Measurements from ENCODE around the gene TIAM2.
"Not testable (repeated sequence)": the region's sequence is repeated elsewhere in the genome, so short reads cannot be mapped to it uniquely, and the experiment has no call there.

The TIAM2 gene

DNA sequence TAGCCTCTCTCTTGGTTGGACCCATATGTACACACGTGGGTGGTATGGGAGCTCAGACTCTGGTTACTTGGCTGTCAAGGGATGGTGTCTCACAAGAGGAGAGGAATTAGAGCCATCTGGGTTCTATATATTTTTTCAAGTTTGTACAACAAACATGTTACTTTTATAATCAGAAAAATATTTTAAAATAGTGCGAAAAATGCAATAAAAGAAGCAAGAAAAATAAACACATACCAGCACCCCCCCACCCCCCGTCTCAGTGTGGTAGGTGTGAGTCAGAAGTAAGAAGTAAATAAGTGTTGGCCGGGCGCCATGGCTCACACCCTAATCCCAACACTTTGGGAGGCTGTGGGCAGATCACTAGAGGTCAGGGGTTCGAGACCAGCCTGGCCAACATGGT is 2.1 kb upstream of the TIAM2 start:
- DNase-seq, result no peak

DNA sequence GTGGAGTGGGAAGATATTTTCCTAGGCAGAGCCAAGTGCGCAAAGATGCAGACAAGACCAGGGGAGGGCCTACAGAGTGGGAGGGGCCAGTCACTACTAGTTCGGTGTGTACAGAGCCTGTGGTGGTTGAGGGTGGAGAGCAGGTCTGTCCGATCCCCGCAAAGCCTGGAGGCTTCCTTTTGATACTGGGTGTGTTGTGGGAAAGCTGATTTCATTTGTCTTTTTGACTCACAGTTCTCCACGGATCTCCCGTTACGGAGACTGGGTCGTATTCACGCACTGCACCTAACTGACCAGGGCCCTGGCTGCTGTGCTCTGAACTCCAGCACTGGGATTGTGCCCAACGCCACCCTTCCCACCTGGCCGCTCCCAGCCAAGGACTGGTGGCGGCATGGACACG is 1.4 kb upstream of the TIAM2 start:
- no peak for DNase-seq

DNA sequence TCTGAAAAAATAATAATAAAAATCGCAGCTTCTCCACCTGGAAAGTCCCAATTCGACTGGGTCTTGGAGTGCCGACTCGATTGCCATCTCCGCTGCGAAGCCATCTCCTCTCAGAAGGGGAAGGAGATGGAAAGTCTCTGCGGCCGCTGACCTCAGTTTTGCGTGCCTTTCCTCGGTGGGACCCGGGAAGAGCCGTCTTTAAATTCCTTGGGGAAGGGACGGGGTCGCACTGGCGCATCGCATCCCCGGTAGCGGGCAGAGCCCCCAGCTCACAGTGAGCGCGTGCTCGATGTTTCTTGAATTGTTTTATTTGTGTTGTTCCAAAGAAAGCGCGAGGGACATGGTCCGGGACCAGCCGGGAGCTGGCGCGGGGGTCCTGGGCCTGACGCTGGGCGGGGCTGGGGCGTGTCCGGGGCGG is 270 bp upstream of the TIAM2 start:
- DNase-seq, result no peak

DNA sequence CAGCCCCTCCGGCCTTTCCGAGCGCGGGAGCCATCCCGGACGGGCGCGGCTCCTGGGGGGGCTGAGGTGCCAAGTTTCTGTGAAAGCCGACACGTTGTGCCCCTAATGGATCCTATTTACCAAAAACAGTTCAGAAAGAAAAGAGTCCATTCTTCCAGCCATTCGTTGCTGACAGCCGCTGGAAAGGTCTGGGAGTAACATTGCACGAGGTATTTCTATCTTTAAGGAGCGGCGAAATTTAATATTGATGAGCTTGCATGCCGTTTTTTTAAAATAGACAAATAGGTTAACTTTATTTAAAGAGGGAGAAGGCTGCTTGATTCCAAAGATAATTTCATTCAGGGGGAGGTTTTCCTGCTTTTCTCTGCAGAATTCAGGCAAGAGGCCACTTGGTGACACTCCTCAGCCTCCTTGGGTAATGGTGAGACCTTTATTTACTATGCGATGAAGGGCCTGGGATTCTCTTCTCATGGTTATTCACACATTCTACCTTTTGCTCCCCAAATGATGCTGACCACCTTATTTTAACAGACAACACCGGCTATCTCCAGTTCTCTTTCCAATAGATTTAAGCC is 988 bp downstream of the TIAM2 start:
- DNase-seq, result no peak

DNA sequence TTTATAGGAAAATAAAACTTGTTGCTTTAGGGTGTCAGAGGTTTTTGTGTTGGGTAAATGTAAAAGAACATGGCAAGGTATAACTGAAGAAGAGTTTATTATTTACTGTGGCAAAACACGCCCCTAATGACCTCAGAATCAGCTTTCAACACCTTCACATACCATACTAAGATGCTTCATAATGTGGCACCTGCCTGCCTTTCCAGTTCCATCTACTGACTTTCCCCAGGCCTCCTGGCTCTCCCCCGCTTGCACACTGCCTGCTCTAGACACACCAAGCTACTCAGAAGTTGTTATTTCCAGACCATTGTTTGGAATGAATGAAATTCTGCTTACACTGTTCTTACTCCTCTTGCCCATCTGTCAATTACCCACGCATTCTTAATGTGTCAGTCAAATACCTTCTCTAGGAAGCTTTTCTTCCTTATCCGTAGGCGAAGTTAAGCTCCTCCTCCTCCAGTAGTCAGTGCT is 1.8 kb downstream of the TIAM2 start:
- DNase-seq, result no peak

DNA sequence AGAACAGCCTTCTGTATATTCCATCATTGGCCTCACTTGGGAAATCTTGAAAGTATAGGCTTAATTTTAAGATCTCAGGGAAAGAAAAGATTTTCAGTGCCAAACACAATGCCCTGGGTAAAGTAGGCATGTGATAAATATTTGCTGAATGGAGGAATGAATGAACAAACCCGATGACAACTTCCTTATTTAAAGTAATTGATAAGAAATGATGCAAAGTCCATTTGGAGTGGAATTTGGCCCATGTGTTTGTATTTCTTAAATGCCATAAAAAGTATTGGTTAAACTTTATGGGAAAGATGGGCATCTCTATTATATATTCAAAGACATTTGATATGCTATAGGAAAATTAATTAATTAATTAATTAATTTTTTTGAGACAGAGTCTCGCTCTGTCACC is 3.7 kb downstream of the TIAM2 start:
- DNase-seq, result no peak

DNA sequence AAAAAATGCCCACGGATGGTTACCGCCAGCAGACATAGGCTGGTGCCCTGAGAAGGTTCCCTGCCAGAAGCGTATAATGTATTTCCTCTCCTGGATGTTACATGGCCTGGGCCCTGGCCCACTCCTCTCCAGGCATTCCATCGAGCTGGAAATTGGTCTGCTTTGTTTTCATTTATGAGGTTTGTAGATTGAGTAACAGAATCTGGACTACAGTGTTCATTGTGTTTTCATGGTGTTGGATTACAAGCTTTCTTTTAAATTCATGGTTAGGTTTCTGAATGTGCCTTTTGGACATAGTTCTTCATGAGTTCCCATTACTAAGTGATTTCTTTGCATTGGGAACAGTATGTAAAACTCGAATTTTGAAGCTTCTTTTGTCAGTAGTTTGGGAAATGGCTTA is 6.4 kb downstream of the TIAM2 start:
- DNase-seq, result no peak

DNA sequence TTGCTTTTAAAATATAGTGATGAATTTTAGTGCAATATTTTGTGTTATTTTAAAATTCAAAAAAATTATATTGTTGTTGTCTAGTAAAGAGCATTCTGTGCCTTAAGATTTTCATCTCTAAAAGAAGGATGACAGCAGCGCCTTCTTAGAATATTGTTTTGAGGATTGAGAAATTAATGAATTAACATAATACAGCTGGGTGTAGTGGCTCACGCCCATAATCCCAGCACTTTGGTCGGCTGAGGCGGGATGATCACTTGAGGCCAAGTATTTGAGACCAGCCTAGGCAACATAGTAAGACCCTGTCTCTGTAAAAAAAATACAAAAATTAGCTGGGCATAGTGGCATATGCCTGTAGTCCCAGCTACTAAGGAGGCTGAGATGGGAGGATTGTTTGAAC is 6.8 kb downstream of the TIAM2 start:
- DNase-seq, result no peak

DNA sequence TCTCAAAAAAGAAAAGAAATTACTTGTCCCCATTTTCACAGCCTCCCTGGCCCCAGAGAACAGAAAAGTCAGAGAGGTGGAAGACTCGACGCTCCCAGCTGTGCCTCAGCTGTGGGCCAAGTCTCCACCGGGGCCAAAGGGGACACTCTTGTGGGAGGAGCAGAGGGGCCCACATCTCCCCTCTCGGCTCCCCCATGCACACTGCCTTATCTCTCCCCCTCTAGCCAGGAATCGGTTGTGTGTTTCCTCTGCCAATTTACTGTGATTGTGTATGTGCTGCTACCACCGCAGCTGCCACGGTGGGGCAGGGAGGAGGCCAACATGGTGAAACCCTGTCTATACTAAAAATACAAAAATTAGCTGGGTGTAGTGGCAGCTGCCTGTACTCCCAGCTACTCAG is 8.4 kb downstream of the TIAM2 start:
- no peak for DNase-seq

DNA sequence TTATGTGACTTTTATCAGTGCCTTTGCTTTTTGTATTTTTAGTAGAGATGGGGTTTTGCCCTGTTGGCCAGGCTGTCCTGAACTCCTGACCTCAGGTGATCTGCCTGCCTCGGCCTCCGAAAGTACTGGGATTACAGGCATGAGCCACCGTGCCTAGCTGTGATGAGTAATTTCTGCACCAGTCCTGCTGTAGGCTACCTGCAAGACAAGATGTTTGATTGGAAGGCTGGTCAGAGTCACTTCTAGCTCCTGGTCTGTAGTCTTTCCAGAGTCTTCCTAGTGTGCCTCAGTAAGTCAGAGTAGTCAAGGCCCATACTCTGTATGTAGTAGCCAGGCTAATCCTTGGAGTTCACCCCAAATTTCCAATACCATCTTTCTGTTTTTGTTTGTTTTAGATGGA is 8.9 kb downstream of the TIAM2 start:
- no peak for DNase-seq

DNA sequence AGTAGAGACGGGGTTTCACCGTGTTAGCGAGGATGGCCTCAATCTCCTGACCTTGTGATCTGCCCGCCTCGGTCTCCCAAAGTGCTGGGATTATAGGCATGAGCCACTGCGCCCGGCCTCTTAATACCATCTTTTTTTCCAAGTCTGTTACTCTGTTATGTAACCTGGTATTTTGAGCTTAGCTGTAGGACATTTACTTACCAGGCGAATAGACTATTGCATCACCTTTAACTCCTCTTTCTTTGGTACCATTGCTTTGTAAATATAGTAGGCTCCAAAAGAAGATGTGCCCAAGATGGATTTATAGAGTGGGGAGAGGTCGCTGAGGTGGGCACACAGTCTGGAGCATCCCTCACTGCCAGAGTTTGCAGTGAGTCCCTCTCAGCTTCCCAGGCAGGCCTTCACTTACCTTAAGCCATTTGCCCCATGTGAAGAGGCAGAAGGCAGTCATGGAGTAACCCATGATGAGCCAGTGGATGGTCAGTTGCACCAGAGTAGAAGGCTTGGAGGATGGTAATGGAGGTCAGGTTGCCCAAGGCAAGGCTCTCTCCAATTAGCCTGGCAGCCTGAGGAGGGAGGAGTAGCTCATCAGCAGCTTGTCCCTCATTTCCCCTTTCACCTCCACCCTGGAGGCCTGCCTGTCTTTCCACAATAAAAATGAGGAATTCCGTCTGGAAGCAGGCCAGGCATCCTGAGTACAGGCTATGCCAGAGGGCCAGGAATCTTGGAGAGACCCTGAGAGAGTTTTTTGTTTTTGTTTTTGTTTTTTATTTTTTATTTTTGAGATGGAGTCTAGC is 9.7 kb downstream of the TIAM2 start:
- no peak for DNase-seq

DNA sequence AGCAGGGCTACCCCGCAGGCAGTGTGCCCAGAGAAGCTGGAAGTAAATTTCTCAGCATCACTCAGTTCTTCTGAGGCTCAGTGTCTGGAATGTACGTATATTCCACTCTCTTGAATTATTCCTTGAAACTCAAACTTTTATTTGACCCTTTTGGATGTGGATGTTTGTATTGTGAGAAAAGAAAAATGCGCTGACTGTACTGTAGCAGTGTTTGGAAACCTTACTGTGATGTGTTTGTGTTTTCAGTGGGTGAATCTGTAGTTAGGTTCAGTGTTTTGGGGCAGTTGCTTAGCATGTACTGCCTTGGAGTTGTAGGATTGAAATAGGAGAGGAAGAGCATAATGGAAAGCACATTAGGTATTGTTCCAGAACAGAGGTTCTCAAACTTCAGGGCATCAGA is 13.5 kb downstream of the TIAM2 start:
- DNase-seq, result no peak

DNA sequence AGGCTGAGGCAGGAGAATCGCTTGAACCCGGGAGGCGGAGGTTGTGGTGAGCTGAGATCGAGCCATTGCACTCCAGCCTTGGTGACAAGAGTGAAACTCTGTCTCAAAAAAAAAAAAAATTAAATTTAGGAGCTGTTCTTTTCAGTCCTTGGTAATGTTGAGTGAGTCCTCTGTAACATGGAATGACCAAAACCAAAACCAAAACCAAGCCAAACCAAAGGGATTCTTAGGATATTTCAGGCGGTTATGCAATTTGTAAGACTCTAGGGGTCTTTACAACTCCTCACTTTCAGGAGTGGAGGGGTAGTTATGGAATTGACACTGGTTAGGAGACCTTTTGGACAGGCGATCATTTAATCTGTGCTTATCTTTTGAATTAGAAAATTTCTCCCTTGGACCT is 15.8 kb downstream of the TIAM2 start:
- no peak for DNase-seq

DNA sequence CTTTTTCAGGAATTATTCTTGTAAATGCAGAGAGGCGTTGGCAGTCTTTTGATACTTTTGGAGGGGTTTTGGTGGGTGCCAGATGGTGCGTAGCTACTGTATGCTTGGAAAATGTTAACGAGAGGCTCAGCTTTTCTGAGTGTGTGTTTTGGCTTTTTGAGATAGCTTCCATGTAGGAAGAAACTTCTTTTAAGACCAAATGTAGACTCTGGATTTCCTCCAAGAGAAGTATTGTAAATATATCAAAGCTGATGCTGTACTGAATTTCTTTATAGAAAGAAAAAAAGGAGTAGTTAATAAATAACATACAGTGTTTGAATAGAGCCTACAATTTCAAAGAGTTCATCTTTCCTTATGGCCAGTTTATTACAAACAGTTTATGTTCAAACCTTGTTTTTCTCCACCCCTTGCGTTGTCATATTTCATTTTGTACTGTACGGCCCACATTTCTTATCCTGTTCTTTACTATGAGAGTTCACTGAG is 16.7 kb downstream of the TIAM2 start:
- no peak for DNase-seq

DNA sequence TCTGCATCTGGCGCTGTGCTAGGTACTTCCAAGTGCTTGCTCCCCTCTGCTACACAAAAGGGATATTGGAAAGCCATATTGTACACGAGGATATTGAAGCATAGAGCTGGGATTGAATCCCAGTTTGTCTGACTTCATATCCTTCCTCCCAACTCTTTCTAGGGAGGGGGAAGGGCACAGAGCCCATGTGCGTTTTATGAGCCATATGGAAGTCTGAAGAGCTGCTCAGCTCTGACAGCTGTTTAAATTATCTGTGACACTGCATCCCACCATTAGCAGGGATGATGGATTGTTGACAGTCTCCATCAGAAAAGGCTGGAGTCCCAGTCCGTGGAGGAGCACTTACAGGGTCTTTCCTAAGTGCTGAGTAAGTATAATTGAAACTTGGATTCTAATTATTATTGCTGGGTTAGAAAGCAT is 18.4 kb downstream of the TIAM2 start:
- DNase-seq, result no peak

DNA sequence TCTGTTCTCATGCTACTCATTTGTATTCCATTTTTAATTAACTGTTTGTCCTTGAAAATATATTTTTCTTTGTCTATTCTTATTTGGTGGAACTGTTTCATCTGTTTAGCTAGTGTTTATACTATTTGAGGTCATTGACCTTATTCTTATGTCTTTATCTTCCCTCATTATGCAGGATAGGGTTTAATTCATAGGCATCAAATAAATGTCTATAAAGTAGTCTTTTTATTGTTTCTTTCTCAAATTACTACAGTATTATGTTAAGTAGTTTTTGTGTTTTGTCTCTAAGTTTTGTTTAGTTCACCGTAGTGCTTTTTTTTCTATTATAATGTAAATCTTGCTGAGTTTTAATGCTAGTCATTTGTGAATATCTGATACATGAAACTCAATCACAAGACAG is 19.0 kb downstream of the TIAM2 start:
- DNase-seq, result no peak

DNA sequence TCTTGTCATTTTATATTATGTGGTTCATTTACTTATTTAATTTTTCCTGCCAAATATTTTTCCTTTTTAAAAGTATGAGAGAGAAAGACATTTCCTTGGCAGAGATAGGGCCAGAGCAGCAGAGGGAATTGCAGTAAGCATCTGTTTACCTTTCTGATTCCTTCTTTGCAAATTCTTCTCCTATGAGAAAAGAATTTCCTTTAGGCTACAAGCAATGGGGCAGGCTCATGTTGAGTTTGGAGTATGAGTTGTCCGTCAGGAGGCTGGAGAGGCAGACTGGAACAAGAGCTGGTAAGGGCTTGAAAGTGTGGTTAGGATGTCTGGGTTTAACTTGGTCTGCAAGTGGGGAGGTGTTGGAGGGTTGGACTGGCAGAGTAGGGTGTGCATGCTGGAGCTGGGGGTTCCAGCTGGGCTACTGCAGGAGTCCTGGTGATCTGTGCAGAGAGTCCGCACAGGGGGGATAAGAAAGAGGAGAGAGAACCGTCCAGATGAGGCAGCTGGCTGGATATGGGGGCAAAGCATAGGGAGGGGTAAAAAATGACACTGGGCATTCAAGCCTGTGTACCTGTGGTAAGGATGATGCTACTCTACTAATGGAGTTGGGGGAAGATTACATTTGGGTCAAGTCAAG is 19.7 kb downstream of the TIAM2 start:
- no peak for DNase-seq

DNA sequence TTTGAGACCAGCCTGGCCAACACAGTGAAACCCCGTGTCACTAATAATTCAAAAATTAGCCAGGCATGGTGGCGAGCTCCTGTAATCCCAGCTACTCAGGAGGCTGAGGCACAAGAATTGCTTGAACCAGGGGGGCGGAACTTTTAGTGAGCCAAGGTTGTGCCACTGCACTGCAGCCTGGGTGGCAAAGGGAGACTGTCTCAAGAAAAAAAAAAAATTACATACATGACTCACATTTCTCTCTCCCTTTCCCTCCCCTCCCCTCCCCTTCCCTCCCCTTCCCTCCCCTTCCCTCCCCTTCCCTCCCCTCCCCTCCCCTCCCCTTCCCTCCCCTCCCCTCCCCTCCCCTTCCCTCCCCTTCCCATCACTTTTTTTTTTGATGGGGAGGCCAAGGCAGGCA is 23.3 kb downstream of the TIAM2 start:
- not testable (repeated sequence) for DNase-seq

DNA sequence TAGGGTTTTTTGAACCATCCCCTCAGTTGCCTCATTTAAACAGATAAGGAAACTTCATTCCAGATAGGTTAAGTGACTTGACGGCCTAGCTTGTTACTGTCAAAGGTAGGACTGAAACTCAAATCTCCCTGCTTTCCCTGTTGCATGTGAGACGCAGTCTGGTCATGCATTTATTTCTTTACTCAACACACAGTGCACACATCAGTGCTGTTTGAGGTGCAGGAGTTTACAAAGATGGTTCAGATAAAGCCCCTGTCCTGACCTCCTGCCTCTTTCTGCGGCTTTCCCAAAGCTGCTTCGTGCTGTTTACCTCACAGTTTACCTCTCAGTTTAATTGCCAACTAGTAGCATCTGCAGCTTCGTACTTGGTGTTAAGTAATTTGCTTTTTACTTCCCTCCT is 26.6 kb downstream of the TIAM2 start:
- DNase-seq, result no peak

DNA sequence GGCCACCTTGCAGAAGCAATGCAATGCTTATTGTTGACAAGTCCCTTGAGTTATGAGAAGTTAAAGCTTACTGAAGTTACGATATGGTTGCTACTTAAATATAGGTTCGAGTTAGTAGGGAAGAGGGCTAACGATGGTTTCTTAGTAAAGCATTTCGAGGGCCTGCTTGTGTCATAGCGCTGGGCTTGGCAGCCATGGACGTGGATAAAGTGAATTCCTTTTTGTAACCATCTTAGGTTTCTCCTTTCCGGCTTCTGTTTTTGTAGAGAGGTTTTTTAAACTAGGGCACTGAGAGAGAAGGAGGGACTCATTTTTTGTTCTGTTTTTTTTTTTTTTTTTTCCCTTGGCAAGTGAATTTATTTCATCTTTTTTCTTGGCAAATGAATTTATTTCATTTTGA is 27.6 kb downstream of the TIAM2 start:
- no peak for DNase-seq

DNA sequence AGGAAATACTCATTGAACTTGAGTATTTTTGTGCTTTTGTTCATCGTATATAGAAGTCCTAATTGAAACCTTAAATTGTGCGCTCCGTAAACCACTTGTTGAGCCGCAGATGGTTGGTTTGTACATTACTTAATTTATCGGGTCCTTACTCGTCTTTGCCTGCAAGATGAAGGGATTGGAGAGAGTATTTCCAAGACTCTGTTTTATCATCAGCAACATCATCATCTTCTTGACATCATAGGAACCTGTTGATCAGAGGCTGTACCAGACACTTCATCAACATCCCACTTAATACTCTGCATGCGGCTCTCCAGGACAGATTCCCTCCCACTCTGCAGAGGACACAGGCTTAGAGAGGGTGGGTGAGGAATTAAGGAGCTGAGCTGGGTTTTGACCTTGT is 28.6 kb downstream of the TIAM2 start:
- no peak for DNase-seq

DNA sequence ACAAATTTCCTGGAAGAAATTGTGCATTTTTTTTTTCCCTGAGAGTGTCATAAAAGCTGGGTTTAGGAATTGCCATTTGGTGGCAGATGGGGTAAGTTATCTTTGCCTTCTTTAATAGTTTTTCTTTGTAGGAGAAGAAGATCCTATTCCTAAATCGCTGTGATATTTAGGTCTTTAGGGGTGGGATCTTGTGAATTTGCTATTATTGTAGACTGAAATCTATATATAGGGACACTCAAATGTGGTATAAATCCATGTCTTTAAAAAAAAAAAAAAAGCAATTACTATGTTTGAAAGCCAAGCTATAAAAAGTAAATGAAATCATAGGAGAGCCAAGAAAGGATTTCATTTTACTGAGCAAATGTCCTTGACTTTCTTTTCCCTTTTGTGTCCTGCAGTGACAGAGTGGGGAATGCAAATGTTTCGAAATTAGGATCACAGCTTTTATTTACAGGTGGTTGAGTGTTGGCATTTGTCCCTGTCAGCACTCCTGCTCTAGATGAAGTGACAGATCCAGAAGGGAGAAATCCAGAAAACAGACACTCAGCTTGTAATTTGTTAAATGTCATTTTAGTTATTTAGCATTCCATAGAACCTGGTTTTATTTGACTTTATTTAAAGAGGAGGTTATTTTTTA is 29.4 kb downstream of the TIAM2 start:
- DNase-seq, result no peak

DNA sequence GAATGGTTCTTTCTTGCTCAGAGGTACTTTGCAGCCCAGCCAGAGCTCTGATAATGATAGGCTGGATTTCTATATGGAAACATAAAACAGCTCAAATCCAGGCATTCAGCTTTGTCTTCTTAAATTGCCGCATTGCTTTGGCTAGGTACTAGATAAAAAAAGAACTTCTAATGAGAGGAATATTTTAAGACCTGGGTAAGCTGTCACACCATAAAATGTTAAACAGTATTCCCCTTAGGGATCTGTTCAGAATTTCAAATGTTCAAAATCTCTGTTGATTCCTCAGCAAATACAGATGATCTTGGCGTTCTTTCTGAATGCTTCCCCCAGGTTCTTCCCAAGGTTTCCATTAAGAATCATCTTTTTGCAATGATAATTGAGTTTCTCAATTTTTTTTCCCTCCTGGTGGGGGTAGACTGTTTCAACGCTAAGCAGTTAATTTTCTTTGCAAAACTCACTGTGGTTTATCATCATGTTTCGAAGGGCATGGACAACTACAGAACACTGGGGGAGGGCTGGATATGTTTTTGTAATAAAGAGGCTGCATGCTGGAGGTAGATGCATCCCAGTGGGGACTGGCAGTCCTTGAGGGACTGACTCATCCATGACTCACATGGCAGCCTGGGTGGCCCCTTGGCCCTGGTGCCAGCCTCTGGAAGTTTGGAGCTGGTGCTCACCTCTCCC is 31.0 kb downstream of the TIAM2 start:
- DNase-seq, result peak; percentile 80
